NCI-H2196 treated with DMSO at 0.1 percent for 48 hours (cell line): ENCODE data around the gene CDC25C.
"Not testable (repeated sequence)": the region's sequence is repeated elsewhere in the genome, so short reads cannot be mapped to it uniquely, and the experiment has no call there.

ENCODE experiments used
- DNase-seq: peaks from one replicate; lab custom pipeline; 2025; ENCODE audit not compliant: unreplicated experiment; lab: John Stamatoyannopoulos, UW

CDC25C gene

DNA sequence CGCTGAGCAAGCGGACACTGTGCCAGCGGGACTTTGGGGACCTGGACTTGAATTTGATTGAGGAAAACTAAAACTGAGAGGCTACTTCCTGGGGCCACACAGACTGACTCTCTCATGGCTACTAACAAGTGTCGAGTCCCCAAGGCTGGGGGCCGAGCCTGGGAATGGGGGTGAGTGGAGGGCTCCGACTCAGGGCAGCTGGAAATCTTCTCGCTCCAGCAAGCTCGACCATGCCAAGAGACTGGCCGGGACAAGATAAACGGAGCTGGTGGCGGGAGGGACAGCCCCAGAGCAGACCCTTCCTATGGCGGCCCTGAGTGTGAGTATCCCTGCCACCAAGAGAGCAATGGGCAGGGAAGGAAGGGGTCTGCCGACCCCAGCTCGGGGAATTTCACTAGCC lies 15.3 kb upstream of the CDC25C start:
- no peak for DNase-seq

DNA sequence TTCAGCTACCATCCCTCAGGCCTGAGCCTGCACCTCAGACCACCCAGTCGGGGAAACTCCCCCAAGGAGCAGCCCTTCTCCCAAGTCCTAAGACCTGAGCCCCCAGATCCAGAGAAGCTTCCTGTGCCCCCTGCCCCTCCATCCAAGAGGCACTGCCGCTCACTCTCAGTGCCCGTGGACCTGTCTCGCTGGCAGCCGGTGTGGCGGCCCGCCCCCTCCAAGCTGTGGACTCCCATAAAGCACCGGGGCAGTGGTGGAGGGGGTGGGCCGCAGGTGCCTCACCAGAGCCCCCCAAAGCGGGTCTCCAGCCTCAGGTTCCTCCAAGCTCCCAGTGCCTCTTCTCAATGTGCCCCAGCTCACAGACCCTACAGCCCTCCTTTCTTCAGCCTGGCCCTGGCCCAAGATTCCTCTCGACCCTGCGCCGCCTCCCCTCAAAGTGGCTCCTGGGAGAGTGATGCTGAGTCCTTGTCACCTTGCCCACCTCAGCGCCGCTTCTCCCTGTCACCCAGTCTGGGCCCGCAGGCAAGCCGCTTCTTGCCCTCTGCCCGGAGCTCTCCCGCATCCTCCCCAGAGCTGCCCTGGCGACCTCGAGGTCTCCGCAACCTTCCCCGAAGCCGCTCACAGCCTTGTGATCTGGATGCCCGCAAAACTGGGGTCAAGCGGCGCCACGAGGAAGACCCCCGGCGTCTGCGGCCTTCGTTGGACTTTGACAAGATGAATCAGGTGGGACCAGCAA lies 13.5 kb upstream of the CDC25C start:
- DNase-seq: no peak

DNA sequence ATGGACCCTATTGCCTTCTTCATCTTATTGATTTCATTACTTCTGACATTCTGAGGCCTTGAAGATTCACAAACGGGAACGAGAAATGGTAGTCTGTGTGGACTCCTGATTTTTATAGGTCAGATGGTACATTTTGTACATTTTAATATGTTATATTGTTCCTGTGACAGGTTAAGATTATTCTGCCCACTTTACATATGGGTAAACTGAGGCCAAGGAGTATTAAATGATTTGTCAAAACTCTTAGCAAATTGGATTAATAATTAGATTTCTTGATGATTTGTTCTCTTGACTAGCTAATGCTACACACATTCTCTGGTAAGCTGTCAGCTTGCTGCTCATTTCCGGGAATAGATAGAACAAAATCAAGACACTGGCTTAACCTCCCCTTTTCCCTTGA lies 8.4 kb upstream of the CDC25C start:
- no peak for DNase-seq

DNA sequence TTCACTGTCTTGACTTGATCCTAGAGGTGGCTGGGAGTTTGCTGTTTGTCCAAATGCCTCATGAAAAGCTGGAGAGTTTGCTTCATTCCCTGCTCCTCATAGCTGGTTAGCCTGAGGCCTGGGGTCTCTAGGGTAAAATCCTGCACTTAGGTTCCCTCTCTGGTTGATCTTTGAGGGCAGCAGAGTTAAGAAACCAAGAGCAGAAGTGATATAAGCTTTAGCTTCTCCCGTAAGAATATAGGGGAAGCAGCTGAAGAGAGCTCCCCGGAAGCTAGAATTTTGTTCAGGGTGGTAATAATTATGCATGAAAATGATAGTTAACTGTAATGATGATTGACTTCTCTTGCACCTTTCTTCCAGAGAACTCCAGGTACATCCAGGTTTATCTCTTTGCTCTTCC lies 7.9 kb upstream of the CDC25C start:
- no peak for DNase-seq

DNA sequence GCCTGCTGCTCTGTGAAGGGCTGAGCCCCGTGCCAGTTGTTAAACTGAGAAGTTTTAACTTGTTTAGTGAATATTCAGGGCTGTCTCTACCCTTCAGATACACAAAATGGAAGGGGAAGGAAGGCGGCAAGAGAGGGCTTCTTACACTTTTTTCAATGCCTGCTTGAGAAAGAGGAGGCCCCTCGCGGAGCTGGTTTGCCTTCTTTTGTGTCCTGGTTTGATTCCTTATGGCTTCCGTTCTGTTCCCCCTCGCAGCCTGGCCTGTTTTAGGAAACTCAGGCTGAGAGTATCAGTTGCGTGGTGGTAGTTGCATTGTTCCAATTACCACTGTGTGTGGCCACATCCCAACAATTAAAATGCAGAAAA lies 7.5 kb upstream of the CDC25C start:
- no peak for DNase-seq

DNA sequence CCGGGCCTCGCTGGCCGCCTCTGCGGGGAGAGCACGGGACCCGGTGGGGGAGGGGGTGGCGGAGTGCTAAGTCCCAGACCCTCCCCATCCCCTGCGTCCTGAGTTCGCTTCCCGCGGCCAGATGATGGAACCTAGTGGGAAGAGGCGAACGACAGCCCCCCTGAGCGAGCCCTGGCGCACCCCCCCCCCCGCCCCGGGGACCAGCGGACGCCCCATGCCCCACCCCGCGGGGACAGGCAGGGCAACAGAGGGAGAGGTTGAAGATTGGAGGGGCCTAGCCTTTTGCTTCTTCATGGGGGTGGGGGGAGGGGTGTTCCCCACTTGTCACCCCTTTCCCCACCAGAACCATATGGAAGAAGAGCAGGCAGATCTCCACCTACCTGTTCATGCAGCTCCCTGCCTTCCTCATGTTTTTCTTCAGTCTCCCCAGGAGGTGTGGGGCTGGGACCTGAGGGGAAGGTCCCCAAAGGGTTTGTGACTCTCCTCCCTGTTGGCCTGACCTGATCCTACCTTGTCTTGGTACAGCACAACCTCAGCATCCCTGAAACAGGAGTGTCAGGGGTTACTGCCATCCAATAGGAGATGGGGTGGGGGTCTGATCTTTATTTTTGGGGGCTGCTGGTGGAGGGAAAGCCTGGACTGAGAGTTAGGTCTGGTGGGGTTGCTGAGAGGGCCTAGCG lies 6.9 kb upstream of the CDC25C start:
- DNase-seq: no peak

DNA sequence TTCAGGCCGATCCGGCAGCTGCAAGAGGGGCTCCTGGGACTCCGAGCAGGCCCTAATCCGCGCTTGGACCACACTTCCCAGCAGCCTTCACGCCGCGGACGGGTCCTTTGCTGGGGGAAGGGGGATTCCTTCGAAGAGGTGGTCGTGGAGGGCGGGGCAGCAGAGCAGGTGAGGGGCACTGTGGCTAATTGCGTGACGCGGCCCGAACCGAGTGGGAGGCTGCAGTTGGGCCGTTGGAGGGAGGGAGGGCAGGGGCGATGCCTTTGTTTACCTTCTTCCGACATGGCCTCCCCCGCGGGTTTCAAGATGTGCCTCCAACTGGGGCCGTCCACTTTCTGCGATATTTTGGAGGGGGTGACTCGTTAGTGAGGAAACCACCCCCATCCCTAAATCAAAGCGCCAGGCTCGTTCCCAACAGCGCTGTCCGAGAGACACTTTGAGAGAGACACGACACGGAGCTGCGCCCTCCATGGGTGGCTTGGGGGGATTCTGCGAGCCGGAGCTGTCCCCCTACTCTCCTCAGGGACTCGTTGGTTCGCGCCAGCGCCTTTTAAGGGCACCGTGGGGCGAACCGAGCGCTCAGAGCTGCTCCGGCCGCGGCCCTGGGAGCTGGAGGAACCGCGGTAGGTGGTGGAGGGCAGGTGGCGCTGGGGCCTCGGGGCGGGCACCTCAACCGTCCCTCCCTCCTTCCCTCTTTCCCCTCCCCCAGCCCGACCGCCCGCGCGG lies 6.2 kb upstream of the CDC25C start, which contains the start of gene FAM53C:
FAM53C (plus strand) TSS at position 582 of the 726 bp plus-strand sequence. CDS start 3,070 bp downstream, outside the sequence.
- DNase-seq: peak; percentile 90

DNA sequence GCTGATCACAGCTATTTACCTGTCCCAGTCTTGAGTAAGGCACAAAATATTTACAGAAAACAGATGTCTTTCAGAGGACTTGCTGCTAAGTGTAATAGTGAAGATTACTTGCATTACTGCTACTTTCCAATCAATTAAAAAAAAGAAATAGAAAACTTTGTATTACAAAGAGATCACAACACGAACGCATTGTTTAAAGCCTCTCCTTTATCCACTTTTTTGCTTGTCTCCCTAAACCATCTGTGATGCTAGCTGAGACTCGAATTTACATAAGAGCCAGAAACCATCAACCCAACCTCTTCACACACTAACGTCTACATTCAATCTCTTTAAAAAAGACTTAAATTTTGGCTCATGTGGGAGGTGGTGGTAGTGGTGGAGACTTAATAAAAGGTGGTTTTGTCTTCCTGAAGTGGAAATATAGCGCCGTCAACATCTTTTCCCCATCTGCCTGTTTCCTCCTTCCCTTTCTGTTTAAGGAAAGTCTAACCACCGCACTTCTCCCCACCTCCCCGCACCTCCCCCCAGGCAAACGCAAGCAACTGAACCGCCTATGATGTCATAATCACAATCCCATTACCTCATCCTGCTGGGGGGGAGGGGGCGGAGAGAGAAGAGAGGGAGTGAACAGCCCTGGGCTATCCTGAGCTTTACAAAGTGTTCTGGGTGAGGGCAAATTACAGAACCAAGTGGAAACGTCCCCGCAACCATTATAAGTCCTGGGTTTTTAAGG lies 5.5 kb upstream of the CDC25C start:
- peak; percentile 73 for DNase-seq

DNA sequence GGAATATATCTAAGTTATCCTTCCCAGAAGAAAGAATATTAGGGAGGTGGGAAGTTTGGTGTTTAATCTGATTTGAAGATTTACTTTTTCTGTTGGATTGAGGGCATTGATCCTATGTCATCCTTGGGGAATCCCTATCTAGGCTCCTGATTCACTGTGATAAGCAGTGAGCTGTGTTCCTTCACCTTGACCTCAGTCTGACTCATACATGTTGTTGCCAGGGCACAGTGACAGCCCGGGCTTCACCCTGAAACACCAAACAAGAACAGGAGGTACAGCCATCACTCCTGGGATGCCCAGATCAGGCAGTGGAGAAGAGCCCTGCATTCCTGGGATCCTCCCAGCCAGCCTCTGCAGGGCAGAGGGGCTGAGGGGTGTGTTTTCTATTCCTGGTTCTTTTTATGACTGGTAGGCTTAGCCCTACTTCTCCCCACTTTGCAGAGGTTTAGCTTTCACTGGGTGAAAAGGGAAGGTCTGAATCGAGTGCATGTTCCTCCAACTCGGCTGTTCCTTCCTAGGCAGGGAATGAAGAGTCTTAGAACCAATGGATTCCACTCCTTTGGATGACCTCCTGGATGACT lies 3.4 kb upstream of the CDC25C start:
- DNase-seq: no peak

DNA sequence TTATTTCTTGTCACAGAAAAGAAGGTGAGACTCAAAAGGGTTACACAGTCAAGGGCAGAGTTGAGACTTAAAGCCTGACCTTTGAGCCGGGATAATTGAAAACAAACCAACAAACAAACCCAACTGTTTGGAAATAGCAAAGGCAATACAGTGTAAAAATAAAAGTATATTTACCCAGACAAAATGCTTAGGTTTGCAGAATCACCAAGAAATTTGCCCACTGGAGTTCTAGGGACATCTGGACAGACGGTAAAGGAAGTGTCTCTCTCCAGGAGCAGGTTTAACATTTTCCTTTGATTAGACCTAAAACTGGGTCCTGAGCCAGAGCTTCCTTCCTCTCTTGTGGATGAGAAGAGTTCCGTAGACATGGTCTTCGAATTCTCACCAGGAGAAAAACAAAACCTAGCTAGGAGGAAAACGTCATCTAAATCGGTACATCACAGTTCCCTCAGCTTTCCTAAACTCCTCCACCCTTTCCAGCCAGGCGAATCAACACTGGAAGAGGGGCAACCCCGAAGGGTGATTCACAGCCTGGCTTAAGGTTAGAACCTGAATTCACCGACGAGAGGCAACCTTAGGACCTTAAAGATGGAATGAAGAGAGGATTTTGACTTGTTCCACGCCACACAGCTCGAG lies 673 bp downstream of the CDC25C start:
- no peak for DNase-seq

DNA sequence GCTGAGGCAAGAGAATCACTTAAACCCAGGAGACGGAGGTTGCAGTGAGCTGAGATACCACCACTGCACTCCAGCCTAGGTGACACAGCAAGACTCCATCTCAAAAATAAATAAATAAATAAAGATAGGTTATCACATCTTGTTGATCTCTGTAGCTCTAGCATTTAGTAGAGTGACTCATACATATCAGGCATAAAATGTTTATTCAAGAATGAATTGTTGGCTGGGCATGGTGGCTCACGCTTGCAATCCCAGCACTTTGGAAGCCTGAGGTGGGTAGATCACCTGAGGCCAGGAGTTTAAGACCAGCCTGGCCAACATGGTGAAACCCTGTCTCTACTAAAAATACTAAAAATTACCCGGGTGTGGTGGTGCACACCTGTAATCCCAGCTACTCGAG lies 13.4 kb downstream of the CDC25C start:
- not testable (repeated sequence) for DNase-seq

DNA sequence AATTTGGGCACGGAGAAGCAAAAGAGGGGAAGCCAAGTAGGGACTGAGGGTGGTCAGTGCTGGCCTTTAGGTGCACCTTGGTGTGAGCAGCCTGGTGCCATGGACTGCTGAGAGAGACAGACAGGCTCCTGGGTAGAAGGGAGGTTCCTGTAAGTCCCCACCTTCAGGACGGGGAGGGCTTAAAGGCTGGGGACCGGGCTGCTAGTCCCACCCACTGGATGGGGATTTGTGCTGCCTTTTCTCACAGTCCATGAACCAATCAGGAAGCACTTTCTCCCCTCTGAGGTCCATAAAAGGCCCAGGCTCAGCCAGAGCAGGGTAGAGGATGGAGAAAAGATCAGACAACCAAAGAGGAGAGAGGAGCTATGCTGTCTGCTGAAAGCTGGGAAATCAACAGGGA lies 15.2 kb downstream of the CDC25C start:
- DNase-seq: no peak

DNA sequence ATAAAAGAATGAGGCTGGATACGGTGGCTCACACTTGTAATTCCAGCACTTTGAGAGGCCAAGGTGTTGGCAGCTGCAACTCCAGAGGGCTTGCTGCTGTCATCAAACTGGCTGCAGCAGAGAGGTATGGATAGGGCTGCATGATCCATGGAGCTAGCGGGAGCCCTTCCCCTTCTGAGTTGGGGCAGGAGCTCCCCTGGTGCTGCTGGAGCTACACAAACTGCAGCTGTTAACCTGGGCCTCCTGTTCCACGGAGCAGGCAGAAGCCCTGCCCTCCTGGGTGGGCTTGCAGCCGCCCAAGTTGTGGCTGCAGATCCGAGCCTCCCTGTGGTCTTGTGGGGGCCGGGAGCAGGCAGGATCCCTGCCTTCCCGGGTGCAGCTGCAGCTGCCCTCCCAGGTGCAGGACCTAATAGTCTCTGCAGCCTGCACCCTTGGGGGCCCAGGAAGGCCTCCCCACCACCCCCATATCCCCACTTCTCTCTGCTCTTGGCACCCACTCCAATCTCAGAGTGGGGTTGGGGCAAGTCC lies 15.8 kb downstream of the CDC25C start:
- no peak for DNase-seq

DNA sequence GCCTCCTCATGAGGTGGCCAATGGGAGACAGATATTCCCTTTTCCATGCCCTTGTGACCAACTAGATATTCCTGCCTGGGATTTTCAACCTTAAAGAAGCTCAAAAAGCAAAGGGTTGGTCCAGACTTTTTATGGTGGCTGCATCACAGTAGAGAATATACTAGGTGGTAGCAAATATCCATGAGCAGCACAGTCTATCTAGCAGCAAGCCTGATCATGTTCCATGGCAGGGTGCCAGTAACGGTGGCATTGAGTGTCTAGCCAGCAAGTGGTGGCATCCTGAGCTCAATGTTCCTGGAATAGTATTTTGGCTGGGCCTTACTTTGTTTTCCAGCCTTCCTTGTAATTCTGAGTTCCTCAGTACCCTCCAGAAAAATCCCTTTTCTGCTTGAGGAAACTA lies 25.8 kb downstream of the CDC25C start:
- peak; percentile 33 for DNase-seq

DNA sequence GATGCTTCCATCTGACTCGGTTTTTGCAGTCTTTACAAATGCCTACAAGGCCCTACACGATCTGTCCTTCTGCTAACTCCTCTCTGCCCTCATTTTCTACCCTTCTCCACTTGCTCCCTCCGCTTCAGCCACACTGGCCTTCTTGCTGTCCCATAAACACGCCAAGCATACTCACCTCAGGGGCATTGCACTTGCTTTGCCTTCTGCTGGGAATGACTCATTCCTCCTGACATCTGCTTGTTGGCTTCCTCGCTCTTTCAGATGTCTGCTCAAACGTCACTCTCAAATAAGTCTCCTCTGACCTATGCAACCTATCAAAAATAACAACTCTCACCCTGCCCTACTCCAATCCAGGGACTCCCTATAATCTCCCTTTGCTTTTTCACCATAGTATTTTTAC lies 28.2 kb downstream of the CDC25C start:
- DNase-seq: no peak

DNA sequence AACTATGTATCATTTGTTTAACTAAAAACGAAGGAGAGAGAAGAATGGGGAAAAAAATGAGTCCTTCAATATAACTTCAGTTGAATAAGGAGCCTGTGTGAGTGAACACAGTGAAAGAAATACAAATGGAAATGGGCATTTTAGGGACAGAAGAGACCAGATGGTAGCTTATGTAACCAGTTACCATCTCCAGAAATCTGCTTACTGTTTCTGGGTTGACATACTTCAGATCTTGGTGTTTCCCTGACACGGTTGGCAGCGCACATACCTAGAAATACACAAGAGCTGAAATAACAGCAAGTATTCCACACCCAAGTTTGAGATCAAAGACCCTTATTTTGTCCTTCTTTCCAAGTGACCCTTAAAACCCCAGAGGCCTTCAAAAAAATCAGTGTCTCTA lies 42.3 kb downstream of the CDC25C start:
- DNase-seq: no peak

DNA sequence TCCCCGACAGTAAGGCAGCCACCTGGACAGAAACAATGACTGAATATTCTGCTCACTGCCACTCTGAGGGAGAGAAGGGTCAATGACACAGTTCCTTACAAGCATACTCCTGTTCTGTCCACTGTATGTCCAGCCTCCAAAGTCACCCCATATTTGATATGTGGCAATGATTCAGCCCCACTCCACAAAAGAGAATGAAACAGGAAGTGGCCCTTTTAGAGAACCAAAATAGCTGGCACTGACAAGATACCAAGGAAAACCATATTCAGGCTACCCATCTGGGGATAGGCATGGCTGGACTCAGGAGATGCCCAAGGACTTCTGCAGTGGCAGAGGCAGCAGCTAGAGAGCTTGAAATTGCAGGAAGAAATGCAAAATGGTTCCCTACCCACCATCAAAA lies 44.4 kb downstream of the CDC25C start:
- no peak for DNase-seq

DNA sequence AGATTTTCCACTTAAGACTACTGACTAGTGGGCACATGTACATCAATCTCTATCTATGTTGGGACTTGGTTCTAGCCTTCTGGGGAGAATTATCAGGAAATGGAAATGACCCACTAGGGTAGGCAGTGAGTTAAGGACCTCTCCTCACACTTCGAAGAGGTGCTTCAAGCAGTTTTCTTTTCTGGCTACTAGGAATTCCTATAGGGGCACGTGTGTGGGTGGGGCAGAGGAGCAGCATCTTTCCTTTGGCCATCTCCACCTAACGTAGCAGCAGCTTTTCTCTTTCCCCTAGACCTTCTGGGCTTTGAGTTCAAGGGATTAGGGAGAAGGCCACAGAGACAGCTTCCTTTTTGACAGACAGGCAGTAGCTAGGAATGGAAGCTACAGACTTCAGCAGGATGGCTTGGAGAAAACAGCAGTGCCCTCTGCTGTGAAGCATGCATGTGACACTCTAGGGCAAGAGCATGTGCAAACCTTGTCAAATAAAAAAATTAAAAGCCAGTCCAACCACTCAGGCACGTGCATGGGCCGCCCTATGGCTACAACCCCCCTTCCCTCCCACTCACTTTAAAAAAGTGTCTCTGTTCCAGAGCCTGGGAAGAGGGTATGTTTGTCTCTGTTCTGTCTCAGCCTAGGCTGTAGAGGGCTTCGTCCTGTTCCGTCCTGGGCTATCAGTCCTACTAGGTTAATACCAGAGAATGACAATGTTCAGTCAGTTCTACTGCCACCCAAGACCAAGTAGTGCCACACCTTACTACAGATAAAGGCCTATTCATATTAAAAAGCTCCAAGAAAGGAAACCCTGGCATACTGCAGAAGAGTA lies 48.5 kb downstream of the CDC25C start:
- peak; percentile 57 for DNase-seq

DNA sequence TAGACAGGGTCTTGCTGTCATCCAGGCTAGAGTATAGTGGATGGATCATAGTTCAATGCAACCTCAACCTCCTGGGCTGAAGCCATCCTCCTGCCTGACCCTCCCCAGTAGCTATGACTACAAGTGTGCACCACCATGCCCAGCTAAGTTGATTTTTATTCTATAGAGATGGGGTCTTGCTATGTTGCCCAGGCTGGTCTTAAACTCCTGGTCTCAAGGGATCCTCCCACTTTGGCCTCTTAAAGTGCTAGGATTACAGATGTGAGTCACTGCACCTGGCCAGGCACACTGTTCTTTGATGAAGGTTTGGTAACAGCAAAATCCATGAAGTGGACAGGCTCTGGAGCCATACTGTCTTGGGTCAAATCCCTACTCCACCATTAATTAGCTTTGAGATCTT lies 50.7 kb downstream of the CDC25C start:
- no peak for DNase-seq
